H1 (cell line): ENCODE data around the gene STX8.

Experiments
- CREB1 ChIP-seq: IDR thresholded peaks from 2 replicates; pipeline ENCODE4 v1.6.1; 2012; ENCODE audit warnings: inconsistent platforms
- EGR1 ChIP-seq: IDR thresholded peaks from 2 replicates; pipeline ENCODE4 v1.6.1; 2011; ENCODE audit warnings: low read depth, low read length, borderline replicate concordance
- EZH2 ChIP-seq: fragments of 200-600 bp; sonication (generic); IDR thresholded peaks from 2 replicates; pipeline ENCODE4 v1.7.1; 2012; ENCODE audit warnings: low read depth, mild to moderate bottlenecking, moderate library complexity, low read length, inconsistent platforms; ENCODE audit not compliant: severe bottlenecking
- POLR2A ChIP-seq, 2 experiments: IDR thresholded peaks; 1 replicate in 1 of 2; 2 replicates in 1 of 2; pipeline ENCODE4 v1.6.1; 2011; ENCODE audit warnings: low read depth in 2 of 2, low read length in 2 of 2, mild to moderate bottlenecking in 2 of 2; ENCODE audit errors: control extremely low read depth in 1 of 2
- SP1 ChIP-seq: IDR thresholded peaks from 2 replicates; pipeline ENCODE4 v1.6.1; 2011; ENCODE audit warnings: low read depth, low read length

DNA sequence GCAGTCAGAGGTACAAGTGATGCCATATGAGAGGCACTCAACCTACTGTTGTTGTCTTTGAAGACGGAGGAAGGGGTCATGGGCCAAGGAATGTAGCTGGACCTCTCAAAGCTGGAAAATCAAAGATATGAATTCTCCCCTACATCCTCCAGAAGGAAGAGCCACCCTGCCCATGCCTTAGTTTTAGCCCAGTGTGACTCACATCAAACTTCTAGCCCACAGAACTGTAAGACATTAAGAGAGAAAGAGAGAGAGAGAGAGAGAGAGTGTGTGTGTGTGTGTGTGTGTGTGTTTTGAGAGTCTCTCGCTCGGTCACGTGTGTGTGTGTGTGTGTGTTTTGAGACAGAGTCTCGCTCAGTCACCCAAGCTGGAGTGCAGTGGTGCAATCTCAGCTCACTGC is 87.1 kb downstream of the STX8 start:
- TF ChIP-seq CREB1 (no peak), EZH2 (no peak), POLR2A (IDR thresholded peaks at IDR 0.05; ENCODE audit: control extremely low read depth in 1 of 2, low read depth in 2 of 2, low read length in 2 of 2) (no peak), SP1 (no peak), EGR1 (no peak)
